GM23338 (cell line): ENCODE data around the gene NAALADL2. TPM values are rescaled to one million over a fixed set of nuclear protein-coding genes. Genes with fewer than 3 reads are reported as not detected.

ENCODE experiments used
- ATAC-seq: fragments of 200-7000 bp; cut with Tn5 transposase; 3 replicates; pipeline ENCODE4 v1.9.1; 2020
- DNase-seq: peaks from one replicate; pipeline ENCODE4 v3.0.0-alpha.2; 2015; ENCODE audit warnings: low spot score
- H2AFZ ChIP-seq: fragments of 200-600 bp; sonication (generic); 2 replicates; pipeline ENCODE4 v1.8.0; 2016; ENCODE audit warnings: antibody characterized with exemption, mild to moderate bottlenecking, moderate library complexity
- H3F3A ChIP-seq: fragments of 200-600 bp; sonication (generic); replicated peaks from 2 replicates; pipeline ENCODE4 v1.8.0; 2017; ENCODE audit warnings: antibody characterized with exemption, mixed run types, low read depth
- H3K27ac ChIP-seq: fragments of 200-600 bp; sonication (generic); 2 replicates; pipeline ENCODE4 v1.6.1; 2016; ENCODE audit warnings: low read depth
- H3K27me3 ChIP-seq: fragments of 200-600 bp; sonication (generic); 2 replicates; pipeline ENCODE4 v1.8.0; 2016; ENCODE audit warnings: mild to moderate bottlenecking, mixed run types, moderate library complexity; ENCODE audit not compliant: insufficient read depth
- H3K36me3 ChIP-seq: fragments of 200-600 bp; sonication (generic); 2 replicates; pipeline ENCODE4 v1.8.0; 2016; ENCODE audit warnings: mild to moderate bottlenecking; ENCODE audit not compliant: insufficient read depth
- H3K4me1 ChIP-seq: fragments of 200-600 bp; sonication (generic); 2 replicates; pipeline ENCODE4 v1.8.0; 2016; ENCODE audit warnings: mild to moderate bottlenecking, moderate library complexity; ENCODE audit not compliant: insufficient read depth
- H3K4me2 ChIP-seq: fragments of 200-600 bp; sonication (generic); 2 replicates; pipeline ENCODE4 v1.7.1; 2017; ENCODE audit warnings: mixed run types
- H3K4me3 ChIP-seq: fragments of 200-600 bp; sonication (generic); 2 replicates; pipeline ENCODE4 v1.6.1; 2016; ENCODE audit warnings: mixed run types
- H3K79me2 ChIP-seq: fragments of 200-600 bp; sonication (generic); replicated peaks from 2 replicates; pipeline ENCODE4 v1.8.0; 2017; ENCODE audit warnings: mild to moderate bottlenecking; ENCODE audit not compliant: insufficient read depth
- H3K9me2 ChIP-seq: fragments of 200-600 bp; sonication (generic); 2 replicates; pipeline ENCODE4 v1.8.0; 2017; ENCODE audit not compliant: insufficient read depth
- H4K20me1 ChIP-seq: fragments of 200-600 bp; sonication (generic); replicated peaks from 2 replicates; pipeline ENCODE4 v1.8.0; 2017; ENCODE audit warnings: mild to moderate bottlenecking; ENCODE audit not compliant: insufficient read depth
- H3K27ac Mint-ChIP-seq: 2 replicates; pipeline ENCODE4 v1.8.0; 2020; ENCODE audit warnings: inconsistent platforms, mild to moderate bottlenecking, moderate library complexity, mixed read lengths
- H3K27me3 Mint-ChIP-seq: 3 replicates; pipeline ENCODE4 v1.8.0; 2022; ENCODE audit warnings: low read depth, mild to moderate bottlenecking, moderate library complexity, mixed read lengths, inconsistent platforms; ENCODE audit not compliant: insufficient read depth, poor library complexity
- H3K36me3 Mint-ChIP-seq: 3 replicates; pipeline ENCODE4 v1.8.0; 2021; ENCODE audit warnings: low read depth, mild to moderate bottlenecking, inconsistent platforms, moderate library complexity, mixed read lengths
- H3K4me1 Mint-ChIP-seq: 3 replicates; pipeline ENCODE4 v1.8.0; 2020; ENCODE audit warnings: mild to moderate bottlenecking, inconsistent platforms, mixed read lengths
- H3K4me3 Mint-ChIP-seq: 3 replicates; pipeline ENCODE4 v1.8.0; 2021; ENCODE audit warnings: moderate library complexity, mild to moderate bottlenecking, inconsistent platforms, mixed read lengths
- H3K9me3 Mint-ChIP-seq: 3 replicates; pipeline ENCODE4 v1.8.0; 2020; ENCODE audit warnings: moderate library complexity, mild to moderate bottlenecking, inconsistent platforms, mixed read lengths
- CREB1 ChIP-seq: fragments of 250-450 bp; sonication (Bioruptor Pico); IDR thresholded peaks from 2 replicates; pipeline ENCODE4 v1.5.0; 2020; ENCODE audit warnings: low read depth, mild to moderate bottlenecking, moderate library complexity
- CTCF ChIP-seq, 2 experiments: fragments of 200-600 bp in 1 of 2; sonication (generic) in 1 of 2; conservative IDR thresholded peaks; 2 replicates each; pipeline versions ENCODE4 v1.5.1 to v1.6.1; 2016 to 2017; ENCODE audit warnings: antibody characterized with exemption in 2 of 2, low read depth in 2 of 2, mild to moderate bottlenecking in 2 of 2, moderate library complexity in 1 of 2
- ETS1 ChIP-seq: IDR thresholded peaks from 2 replicates; pipeline ENCODE4 v1.6.1; 2016; ENCODE audit warnings: antibody characterized with exemption
- EZH2 ChIP-seq: fragments of 200-600 bp; sonication (generic); IDR thresholded peaks from one replicate; pipeline ENCODE4 v1.8.0; 2017; ENCODE audit warnings: antibody characterized with exemption, mild to moderate bottlenecking, low read depth; ENCODE audit not compliant: unreplicated experiment
- EZH2phosphoT487 ChIP-seq: fragments of 200-600 bp; sonication (generic); IDR thresholded peaks from one replicate; pipeline ENCODE4 v1.8.1; 2018; ENCODE audit warnings: antibody characterized with exemption; ENCODE audit not compliant: unreplicated experiment
- JUNB ChIP-seq: IDR thresholded peaks from one replicate; pipeline ENCODE4 v1.6.1; 2016; ENCODE audit warnings: antibody characterized with exemption; ENCODE audit not compliant: unreplicated experiment
- NANOG ChIP-seq: IDR thresholded peaks from 2 replicates; pipeline ENCODE4 v1.6.1; 2016; ENCODE audit warnings: antibody characterized with exemption, borderline replicate concordance
- POLR2AphosphoS5 ChIP-seq: IDR thresholded peaks from 2 replicates; pipeline ENCODE4 v1.6.1; 2016; ENCODE audit warnings: antibody characterized with exemption, low read depth
- STAT1 ChIP-seq: IDR thresholded peaks from one replicate; pipeline ENCODE4 v1.6.1; 2016; ENCODE audit warnings: antibody characterized with exemption; ENCODE audit not compliant: unreplicated experiment
- ZNF331 ChIP-seq: fragments of 250-450 bp; sonication (Bioruptor Pico); IDR thresholded peaks from 2 replicates; pipeline ENCODE4 v1.5.0; 2020; ENCODE audit warnings: low read depth, mild to moderate bottlenecking, moderate library complexity
- ZNF462 ChIP-seq: fragments of 250-450 bp; sonication (Bioruptor Pico); IDR thresholded peaks from 2 replicates; pipeline ENCODE4 v1.5.0; 2020; ENCODE audit warnings: mild to moderate bottlenecking, moderate library complexity
- polyA plus RNA-seq: library from polyadenylated mRNA; unstranded; fragments of >200 nt; fragmentation: Nextera tagmentation; extraction: Ambion mirVana; gene quantifications from 2 replicates; pipeline ENCODE4 v1.2.1, GENCODE V29; 2016
- total RNA-seq: library from RNA; depleted of rRNA; stranded (reverse); fragments of >200 nt; shearing (Covaris generic); gene quantifications from 2 replicates; pipeline ENCODE4 v1.2.3, GENCODE V29; 2014

The NAALADL2 gene
- total and polyA plus RNA-seq, 2 experiments from 2014 or later = 1.6 to 2.6 TPM

- TF ChIP-seq CTCF (conservative IDR thresholded peaks at IDR 0.05; ENCODE audit: low read depth in 2 of 2) = no peak
Measured at GRCh38 chr3:175059788-175060187, 200.7 kb downstream of the NAALADL2 start (continued).

- H3K9me2 ChIP-seq = peaks cover 6% of the 10 kb centered on the region
- H4K20me1 ChIP-seq = no peaks in the 10 kb centered on the region
- no peaks in the 10 kb centered on the region for H3K79me2 ChIP-seq
- DNase-seq (no peak), ATAC-seq (no peak)
- H3K27ac ChIP-seq = no peak overlapping the region
- no peak overlapping the region for H3K4me3 Mint-ChIP-seq
- no peaks in the 10 kb centered on the region for H3K36me3 Mint-ChIP-seq
- no peaks in the 10 kb centered on the region for H3K27me3 ChIP-seq
- H3K4me1 ChIP-seq = no peaks in the 10 kb centered on the region
- no peak overlapping the region for H3K4me2 ChIP-seq
- H3K27ac Mint-ChIP-seq = no peak overlapping the region
- TF ChIP-seq STAT1 (no peak), EZH2phosphoT487 (no peak)
- H3K36me3 ChIP-seq = no peaks in the 10 kb centered on the region
- H3K27me3 Mint-ChIP-seq = peaks cover 2% of the 10 kb centered on the region
- no peaks in the 10 kb centered on the region for H3F3A ChIP-seq
- H3K9me3 Mint-ChIP-seq = no peaks in the 10 kb centered on the region
- no peaks in the 10 kb centered on the region for H3K4me1 Mint-ChIP-seq
- H3K4me3 ChIP-seq = no peak overlapping the region
- H2AFZ ChIP-seq = no peak overlapping the region
Measured at GRCh38 chr3:175065497-175065896, 206.4 kb downstream of the NAALADL2 start.

GRCh38 chr3:175066617-175067415, 207.7 kb downstream of the NAALADL2 start:
- Mint-ChIP-seq H3K4me3 (no peak overlapping the region), H3K27ac (no peak overlapping the region)
- peaks cover 6% of the 10 kb centered on the region for H3K9me2 ChIP-seq
- no peak for TF ChIP-seq NANOG
- no peak for TF ChIP-seq CREB1 (CRISPR knock-in tag)
- TF ChIP-seq ETS1 = no peak
- no peak for TF ChIP-seq ZNF462 (CRISPR knock-in tag)
- no peak for TF ChIP-seq EZH2phosphoT487
- TF ChIP-seq STAT1 = no peak
- TF ChIP-seq EZH2 = no peak
- TF ChIP-seq POLR2AphosphoS5 = no peak
- no peak for TF ChIP-seq JUNB
- no peak for TF ChIP-seq ZNF331 (CRISPR knock-in tag)

More at GRCh38 chr3:175066617-175067415, 207.7 kb downstream of the NAALADL2 start:
- Histone ChIP-seq H3K36me3 (no peaks in the 10 kb centered on the region), H2AFZ (no peak overlapping the region), H3K79me2 (no peaks in the 10 kb centered on the region), H3K27me3 (no peaks in the 10 kb centered on the region), H4K20me1 (no peaks in the 10 kb centered on the region), H3K4me3 (no peak overlapping the region), H3F3A (no peaks in the 10 kb centered on the region), H3K4me2 (no peak overlapping the region), H3K4me1 (no peaks in the 10 kb centered on the region), H3K27ac (no peak overlapping the region)
- ATAC-seq (no peak), DNase-seq (no peak)
- no peaks in the 10 kb centered on the region for H3K36me3 Mint-ChIP-seq
- H3K4me1 Mint-ChIP-seq = no peaks in the 10 kb centered on the region
- peaks cover 2% of the 10 kb centered on the region for H3K27me3 Mint-ChIP-seq
- no peaks in the 10 kb centered on the region for H3K9me3 Mint-ChIP-seq
